Fibroblast of lung (primary cell): ENCODE data around the gene C7orf57. TPM values are rescaled to one million over a fixed set of nuclear protein-coding genes. Genes with fewer than 3 reads are reported as not detected.

Experiments
- DNase-seq, 2 donors: peaks; one replicate each; pipeline versions ENCODE4 v3.0.0 to v3.0.0-alpha.2; 2010; ENCODE audit warnings: low read depth in 2 of 2
- H2AFZ ChIP-seq: 2 replicates; pipeline ENCODE4 v1.5.1; 2012; ENCODE audit warnings: low read length, control low read depth, inconsistent platforms
- H3K27ac ChIP-seq: 2 replicates; pipeline ENCODE4 v1.5.1; 2011; ENCODE audit warnings: low read length, control low read depth; ENCODE audit not compliant: insufficient read depth
- H3K27me3 ChIP-seq: 2 replicates; pipeline ENCODE4 v1.5.1; 2011; ENCODE audit warnings: mild to moderate bottlenecking, low read length; ENCODE audit not compliant: control insufficient read depth, insufficient read depth
- H3K36me3 ChIP-seq: 2 replicates; pipeline ENCODE4 v1.5.1; 2011; ENCODE audit warnings: low read length; ENCODE audit not compliant: control insufficient read depth, insufficient read depth
- H3K4me1 ChIP-seq: 2 replicates; pipeline ENCODE4 v1.5.1; 2011; ENCODE audit warnings: low read length; ENCODE audit not compliant: control insufficient read depth, insufficient read depth; ENCODE audit errors: extremely low read depth
- H3K4me2 ChIP-seq: 2 replicates; pipeline ENCODE4 v1.5.1; 2011; ENCODE audit warnings: low read length, control low read depth; ENCODE audit not compliant: insufficient read depth; ENCODE audit errors: extremely low read depth
- H3K4me3 ChIP-seq, 4 experiments: fragments of 200-600 bp in 1 of 4; sonication (generic) in 1 of 4; replicated peaks in 1 of 4; 2 replicates each; pipeline ENCODE4 v1.5.1; 2011 to 2016; ENCODE audit warnings: low read length in 4 of 4, low read depth in 3 of 4, mild to moderate bottlenecking in 3 of 4, control low read depth in 2 of 4, inconsistent platforms in 1 of 4, mixed read lengths in 1 of 4; ENCODE audit not compliant: insufficient read depth in 1 of 4; ENCODE audit errors: control extremely low read depth in 1 of 4
- H3K79me2 ChIP-seq: 2 replicates; pipeline ENCODE4 v1.5.1; 2012; ENCODE audit warnings: mild to moderate bottlenecking, low read length, inconsistent platforms; ENCODE audit not compliant: control insufficient read depth, insufficient read depth
- H3K9ac ChIP-seq: 2 replicates; pipeline ENCODE4 v1.5.1; 2011; ENCODE audit warnings: mild to moderate bottlenecking, low read length, control low read depth; ENCODE audit not compliant: insufficient read depth
- H3K9me3 ChIP-seq: 2 replicates; pipeline ENCODE4 v1.5.1; 2012; ENCODE audit warnings: low read depth, low read length; ENCODE audit not compliant: control insufficient read depth, insufficient read depth
- H4K20me1 ChIP-seq: 2 replicates; pipeline ENCODE4 v1.5.1; 2011; ENCODE audit warnings: low read length; ENCODE audit not compliant: control insufficient read depth, insufficient read depth; ENCODE audit errors: extremely low read depth
- EZH2 ChIP-seq: IDR thresholded peaks from 2 replicates; pipeline ENCODE4 v1.5.1; 2012; ENCODE audit warnings: low read length, control low read depth, mild to moderate bottlenecking; ENCODE audit errors: missing control alignments
- polyA plus RNA-seq, 2 donors: library from polyadenylated mRNA; depleted of rRNA in 1 of 2; stranded (reverse) in 1 of 2; unstranded in 1 of 2; fragments of >200 nt; gene quantifications; 2 replicates each; pipeline ENCODE4 v1.2.1, GENCODE V29; 2011 to 2012; ENCODE audit warnings: missing spikeins in 1 of 2
- total RNA-seq: library from RNA; depleted of rRNA; stranded (reverse); fragments of >200 nt; gene quantifications from 2 replicates; pipeline ENCODE4 v1.2.1, GENCODE V29; 2014
- TF ChIP-seq, protein P1 (sequence below), 2 donors: IDR thresholded peaks in 1 of 2; conservative IDR thresholded peaks in 1 of 2; 1 replicate in 1 of 2; 2 replicates in 1 of 2; pipeline ENCODE4 v1.5.1; 2011 to 2012; ENCODE audit warnings: low read length in 2 of 2, control low read depth in 1 of 2, inconsistent platforms in 1 of 2, low read depth in 1 of 2, mild to moderate bottlenecking in 1 of 2

The C7orf57 gene
- total and polyA plus RNA-seq, 2 donors (not counting 1 experiment from before 2014, with no cell fraction given) = not detected

DNA sequence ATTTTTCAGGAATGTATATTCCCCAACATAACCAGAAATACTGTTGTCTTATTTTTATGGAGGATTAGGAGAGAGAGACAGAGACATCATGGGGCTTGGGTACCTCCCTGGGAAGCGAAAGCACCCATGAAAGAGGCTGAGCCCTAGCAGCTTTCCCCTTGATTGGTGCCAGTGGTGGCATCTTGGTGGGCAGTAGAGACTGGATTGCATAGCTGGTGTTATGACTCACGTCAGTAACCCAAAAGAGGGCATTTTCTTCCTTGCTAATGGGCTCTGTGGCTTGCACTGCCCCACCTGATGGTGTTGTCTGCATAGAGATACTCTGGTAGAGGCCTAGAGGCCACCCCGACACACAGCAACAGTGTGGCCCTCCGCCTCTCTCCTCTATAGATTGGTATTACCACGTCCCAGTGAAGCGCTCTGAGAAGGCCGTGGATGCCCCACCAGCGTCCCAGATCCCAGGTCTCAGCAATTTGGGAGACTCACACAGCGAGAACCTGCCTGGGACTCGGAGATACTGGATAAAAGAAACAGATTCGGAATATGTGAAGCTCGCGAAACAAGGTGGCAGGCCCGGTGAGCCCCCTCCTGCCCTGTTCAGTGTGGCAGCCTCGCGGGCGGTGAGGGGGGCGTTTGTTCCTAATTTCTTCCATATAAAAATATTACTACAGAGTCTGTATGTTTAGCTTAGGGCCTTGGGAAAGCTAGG, 5.8 kb downstream of the C7orf57 start:
- Histone ChIP-seq H2AFZ (no peak overlapping the region), H4K20me1 (no peaks in the 10 kb centered on the region), H3K79me2 (no peaks in the 10 kb centered on the region), H3K27me3 (peaks cover 14% of the 10 kb centered on the region), H3K4me3 (no peak overlapping the region), H3K4me1 (peaks cover 2% of the 10 kb centered on the region), H3K36me3 (no peaks in the 10 kb centered on the region), H3K9me3 (no peaks in the 10 kb centered on the region), H3K4me2 (no peak overlapping the region), H3K9ac (no peak overlapping the region), H3K27ac (no peak overlapping the region)
- TF ChIP-seq, protein P1, sequence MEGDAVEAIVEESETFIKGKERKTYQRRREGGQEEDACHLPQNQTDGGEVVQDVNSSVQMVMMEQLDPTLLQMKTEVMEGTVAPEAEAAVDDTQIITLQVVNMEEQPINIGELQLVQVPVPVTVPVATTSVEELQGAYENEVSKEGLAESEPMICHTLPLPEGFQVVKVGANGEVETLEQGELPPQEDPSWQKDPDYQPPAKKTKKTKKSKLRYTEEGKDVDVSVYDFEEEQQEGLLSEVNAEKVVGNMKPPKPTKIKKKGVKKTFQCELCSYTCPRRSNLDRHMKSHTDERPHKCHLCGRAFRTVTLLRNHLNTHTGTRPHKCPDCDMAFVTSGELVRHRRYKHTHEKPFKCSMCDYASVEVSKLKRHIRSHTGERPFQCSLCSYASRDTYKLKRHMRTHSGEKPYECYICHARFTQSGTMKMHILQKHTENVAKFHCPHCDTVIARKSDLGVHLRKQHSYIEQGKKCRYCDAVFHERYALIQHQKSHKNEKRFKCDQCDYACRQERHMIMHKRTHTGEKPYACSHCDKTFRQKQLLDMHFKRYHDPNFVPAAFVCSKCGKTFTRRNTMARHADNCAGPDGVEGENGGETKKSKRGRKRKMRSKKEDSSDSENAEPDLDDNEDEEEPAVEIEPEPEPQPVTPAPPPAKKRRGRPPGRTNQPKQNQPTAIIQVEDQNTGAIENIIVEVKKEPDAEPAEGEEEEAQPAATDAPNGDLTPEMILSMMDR (conservative IDR thresholded peaks at IDR 0.05 in 1 of 2, IDR thresholded peaks at IDR 0.05 in 1 of 2; ENCODE audit: low read depth in 1 of 2, low read length in 2 of 2) = no peak
- TF ChIP-seq EZH2 = no peak
- no peak for DNase-seq

DNA sequence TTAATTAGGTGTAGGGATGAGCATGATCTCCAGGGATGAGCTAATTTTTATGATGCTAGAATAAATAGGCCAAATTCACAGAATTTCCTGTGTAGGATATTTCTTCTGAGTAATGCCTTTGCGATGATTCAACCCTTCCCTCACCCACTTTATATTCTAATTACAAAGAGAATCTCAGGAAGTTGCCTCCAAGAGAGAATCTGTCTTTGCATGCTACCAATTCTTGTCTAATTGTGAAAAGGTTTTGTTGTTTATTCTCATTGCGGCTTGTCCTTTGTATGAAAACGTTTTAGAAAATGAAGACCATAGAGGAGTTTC, 6.3 kb downstream of the C7orf57 start:
- no peaks in the 10 kb centered on the region for H3K9me3 ChIP-seq
- H4K20me1 ChIP-seq = no peaks in the 10 kb centered on the region
- peak; percentile 4 to 69 for DNase-seq
- H2AFZ ChIP-seq = no peak overlapping the region
- no peak overlapping the region for H3K4me3 ChIP-seq
- no peak overlapping the region for H3K4me2 ChIP-seq
- H3K36me3 ChIP-seq = no peaks in the 10 kb centered on the region
- H3K27me3 ChIP-seq = peaks cover 9% of the 10 kb centered on the region
- H3K4me1 ChIP-seq = peaks cover 2% of the 10 kb centered on the region
- TF ChIP-seq EZH2 = no peak
- TF ChIP-seq, protein P1 (conservative IDR thresholded peaks at IDR 0.05 in 1 of 2, IDR thresholded peaks at IDR 0.05 in 1 of 2; ENCODE audit: low read depth in 1 of 2, low read length in 2 of 2) = no peak
- H3K79me2 ChIP-seq = no peaks in the 10 kb centered on the region
- H3K27ac ChIP-seq = no peak overlapping the region
- H3K9ac ChIP-seq = no peak overlapping the region

DNA sequence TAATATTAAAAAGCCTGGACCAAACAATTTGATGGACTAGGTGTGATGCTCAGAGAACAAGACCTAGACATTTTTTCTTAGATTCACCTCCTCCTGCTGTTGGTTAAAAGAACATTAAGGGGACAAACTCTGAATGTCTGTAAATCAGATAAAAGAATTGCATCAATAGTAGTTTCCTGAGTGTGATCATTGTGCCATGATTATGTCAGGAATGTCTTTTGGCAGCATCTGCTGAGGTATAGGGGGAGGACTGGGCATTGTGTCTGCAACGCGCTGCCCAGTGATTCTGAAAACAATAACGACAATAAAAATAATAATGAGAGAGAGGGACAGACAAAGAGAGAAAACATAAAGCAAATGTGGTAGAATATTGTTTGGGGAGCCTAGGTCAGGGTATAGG, 6.9 kb downstream of the C7orf57 start:
- Histone ChIP-seq H4K20me1 (no peaks in the 10 kb centered on the region), H3K36me3 (no peaks in the 10 kb centered on the region), H3K27me3 (peaks cover 3% of the 10 kb centered on the region), H2AFZ (no peak overlapping the region), H3K4me3 (no peak overlapping the region), H3K79me2 (no peaks in the 10 kb centered on the region), H3K4me2 (no peak overlapping the region), H3K9ac (no peak overlapping the region), H3K9me3 (no peaks in the 10 kb centered on the region), H3K4me1 (peaks cover 2% of the 10 kb centered on the region), H3K27ac (no peak overlapping the region)
- TF ChIP-seq EZH2 = no peak
- TF ChIP-seq, protein P1 (conservative IDR thresholded peaks at IDR 0.05 in 1 of 2, IDR thresholded peaks at IDR 0.05 in 1 of 2; ENCODE audit: low read depth in 1 of 2, low read length in 2 of 2) = no peak
- peak in 1 of 2 donors; percentile 46 for DNase-seq
